Nephron (organoid): Measurements from ENCODE around the gene CLDN2.

Experiments used
- H3K27ac Mint-ChIP-seq, 3 experiments: 2 replicates each; pipeline ENCODE4 v1.8.0; 2020; ENCODE audit warnings: mixed read lengths in 3 of 3, mild to moderate bottlenecking in 2 of 3, moderate library complexity in 1 of 3
- H3K27me3 Mint-ChIP-seq: 2 replicates; pipeline ENCODE4 v1.8.0; 2021; ENCODE audit warnings: low read depth, mild to moderate bottlenecking, moderate library complexity, mixed read lengths
- H3K36me3 Mint-ChIP-seq: 2 replicates; pipeline ENCODE4 v1.8.0; 2020; ENCODE audit warnings: low read depth, mixed read lengths
- H3K4me1 Mint-ChIP-seq: 2 replicates; pipeline ENCODE4 v1.8.0; 2020; ENCODE audit warnings: mixed read lengths
- H3K4me3 Mint-ChIP-seq, 3 experiments: 2 replicates each; pipeline ENCODE4 v1.8.0; 2020; ENCODE audit warnings: mild to moderate bottlenecking in 3 of 3, mixed read lengths in 3 of 3, moderate library complexity in 2 of 3
- H3K9me3 Mint-ChIP-seq: 2 replicates; pipeline ENCODE4 v1.8.0; 2020; ENCODE audit warnings: mixed read lengths
- TF ChIP-seq, protein P1 (sequence below), 3 experiments: fragments of 200-600 bp; sonication (generic); IDR thresholded peaks; one replicate each; pipeline ENCODE4 v1.5.0; 2021; ENCODE audit warnings: antibody characterized with exemption in 3 of 3; ENCODE audit not compliant: unreplicated experiment in 3 of 3

Gene CLDN2

DNA sequence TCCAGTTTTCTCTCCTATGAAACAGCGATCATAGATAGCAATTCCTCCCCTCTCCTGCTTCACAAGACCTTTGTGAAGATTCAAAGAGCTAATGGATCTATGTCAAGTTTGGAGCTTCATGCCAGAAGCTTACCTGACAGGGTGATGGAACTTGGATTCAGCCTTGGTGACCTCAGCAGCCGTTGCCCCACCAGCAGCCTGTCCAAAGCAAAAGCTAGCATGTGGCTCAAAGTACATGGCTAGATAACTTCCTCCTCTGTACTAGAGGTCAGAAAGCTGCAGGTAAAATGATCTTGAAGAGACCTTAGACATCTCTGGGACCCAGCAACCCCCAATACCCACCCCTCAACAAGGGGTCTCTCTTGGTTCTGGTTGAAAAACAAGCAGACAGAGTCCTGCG, 18.9 kb upstream of the CLDN2 start:
- Mint-ChIP-seq H3K36me3 (no peaks in the 10 kb centered on the region), H3K27me3 (peaks cover 6% of the 10 kb centered on the region), H3K4me3 (no peak overlapping the region), H3K27ac (no peak overlapping the region), H3K9me3 (peaks cover under 1% of the 10 kb centered on the region), H3K4me1 (peaks cover 29% of the 10 kb centered on the region)
- TF ChIP-seq, protein P1, sequence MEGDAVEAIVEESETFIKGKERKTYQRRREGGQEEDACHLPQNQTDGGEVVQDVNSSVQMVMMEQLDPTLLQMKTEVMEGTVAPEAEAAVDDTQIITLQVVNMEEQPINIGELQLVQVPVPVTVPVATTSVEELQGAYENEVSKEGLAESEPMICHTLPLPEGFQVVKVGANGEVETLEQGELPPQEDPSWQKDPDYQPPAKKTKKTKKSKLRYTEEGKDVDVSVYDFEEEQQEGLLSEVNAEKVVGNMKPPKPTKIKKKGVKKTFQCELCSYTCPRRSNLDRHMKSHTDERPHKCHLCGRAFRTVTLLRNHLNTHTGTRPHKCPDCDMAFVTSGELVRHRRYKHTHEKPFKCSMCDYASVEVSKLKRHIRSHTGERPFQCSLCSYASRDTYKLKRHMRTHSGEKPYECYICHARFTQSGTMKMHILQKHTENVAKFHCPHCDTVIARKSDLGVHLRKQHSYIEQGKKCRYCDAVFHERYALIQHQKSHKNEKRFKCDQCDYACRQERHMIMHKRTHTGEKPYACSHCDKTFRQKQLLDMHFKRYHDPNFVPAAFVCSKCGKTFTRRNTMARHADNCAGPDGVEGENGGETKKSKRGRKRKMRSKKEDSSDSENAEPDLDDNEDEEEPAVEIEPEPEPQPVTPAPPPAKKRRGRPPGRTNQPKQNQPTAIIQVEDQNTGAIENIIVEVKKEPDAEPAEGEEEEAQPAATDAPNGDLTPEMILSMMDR (IDR thresholded peaks at IDR 0.05; ENCODE audit: unreplicated experiment in 3 of 3) = no peak

DNA sequence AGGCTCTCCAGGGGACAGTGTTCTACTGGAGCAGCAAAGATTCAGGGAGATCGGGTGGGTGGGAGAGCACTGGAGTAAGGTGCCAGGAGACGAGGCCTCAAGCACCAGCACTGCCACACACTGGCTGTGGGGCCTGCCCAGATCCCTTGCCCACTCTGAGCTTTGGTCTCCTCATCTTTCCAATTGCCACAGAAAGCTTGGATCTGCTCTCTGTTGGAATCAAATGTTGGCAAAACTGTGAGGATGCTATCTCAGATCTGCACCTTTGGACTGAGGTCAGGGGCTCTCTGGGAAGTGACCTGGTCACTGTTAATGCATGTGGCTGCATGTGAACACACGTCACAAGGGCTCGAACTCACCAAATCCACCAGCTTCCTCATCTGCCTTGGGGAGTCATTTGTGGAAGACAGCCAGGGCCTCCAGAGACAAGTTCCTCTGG, 18.4 kb upstream of the CLDN2 start:
- Mint-ChIP-seq H3K4me1 (peaks cover 33% of the 10 kb centered on the region), H3K27ac (no peak overlapping the region)

DNA sequence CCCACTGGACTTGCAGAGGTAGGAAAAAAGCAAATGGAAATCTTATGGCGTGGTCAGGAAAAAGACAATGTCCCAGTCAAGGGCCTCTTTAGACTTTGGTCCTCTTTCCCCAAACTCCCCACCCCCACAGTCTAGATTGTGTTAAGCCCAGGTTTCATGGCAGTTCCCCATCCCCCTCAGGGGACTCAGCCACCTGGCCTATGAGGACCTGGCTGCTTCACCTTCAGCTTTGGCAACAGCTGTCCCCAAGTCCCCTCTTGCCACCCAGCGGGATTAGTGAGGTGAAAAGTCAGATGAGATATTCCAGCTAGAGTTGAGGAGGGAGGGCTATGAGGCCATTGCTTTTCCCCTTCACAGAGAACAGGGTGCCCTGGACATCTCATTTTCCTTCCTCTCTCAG, 17.5 kb upstream of the CLDN2 start:
- H3K9me3 Mint-ChIP-seq = no peaks in the 10 kb centered on the region

More for the DNA sequence above, 18.4 kb upstream of the CLDN2 start:
- Mint-ChIP-seq H3K27me3 (peaks cover 6% of the 10 kb centered on the region), H3K36me3 (no peaks in the 10 kb centered on the region), H3K4me3 (no peak overlapping the region), H3K9me3 (no peaks in the 10 kb centered on the region)
- TF ChIP-seq, protein P1 (IDR thresholded peaks at IDR 0.05; ENCODE audit: unreplicated experiment in 3 of 3) = no peak

DNA sequence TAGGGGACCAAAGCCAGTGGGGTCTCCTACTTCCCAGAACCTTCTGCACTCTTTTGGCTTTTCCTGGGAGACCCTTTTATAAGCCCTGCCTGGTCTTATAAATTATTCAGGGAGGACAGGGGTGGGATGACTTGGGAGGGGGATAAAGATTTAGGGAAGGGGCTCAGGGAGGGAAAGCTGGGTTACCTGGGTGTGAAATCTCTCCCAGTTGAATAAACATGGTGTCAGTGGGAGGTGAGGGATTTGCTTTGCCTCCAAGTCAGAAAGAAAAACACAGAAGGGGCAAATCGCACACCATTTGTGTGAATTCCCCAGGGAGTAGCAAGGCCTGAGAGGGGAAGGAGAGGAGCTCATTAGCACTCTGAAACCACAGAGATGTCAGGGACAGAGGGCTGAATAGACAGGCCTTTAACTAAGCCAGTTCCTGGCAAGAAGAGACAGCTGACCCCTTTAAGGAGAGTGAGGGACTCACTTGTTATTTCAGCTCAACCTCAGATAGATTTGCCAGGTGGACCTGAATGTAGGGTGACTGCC, 16.8 kb upstream of the CLDN2 start, which contains the start of gene RIPPLY1:
TSS of gene RIPPLY1 (minus strand) at position 51 of the 534 bp plus-strand sequence. CDS start 54 bp downstream, outside the sequence.
- H3K36me3 Mint-ChIP-seq = no peaks in the 10 kb centered on the region
- TF ChIP-seq, protein P1 (IDR thresholded peaks at IDR 0.05; ENCODE audit: unreplicated experiment in 3 of 3) = no peak
- peaks cover 6% of the 10 kb centered on the region for H3K27me3 Mint-ChIP-seq
- H3K9me3 Mint-ChIP-seq = no peaks in the 10 kb centered on the region
- peak within 1 kb of the TSS; percentile 32 to 76 (median 47) for H3K27ac Mint-ChIP-seq
- H3K4me3 Mint-ChIP-seq = no peak within 1 kb of the TSS
- H3K4me1 Mint-ChIP-seq = peaks cover 44% of the 10 kb centered on the region

More for the DNA sequence above, 17.5 kb upstream of the CLDN2 start:
- Mint-ChIP-seq H3K27ac (peak overlapping the region in 1 of 3 experiments; percentile 76), H3K4me3 (no peak overlapping the region), H3K27me3 (peaks cover 6% of the 10 kb centered on the region), H3K36me3 (no peaks in the 10 kb centered on the region), H3K4me1 (peaks cover 38% of the 10 kb centered on the region)
- TF ChIP-seq, protein P1 (IDR thresholded peaks at IDR 0.05; ENCODE audit: unreplicated experiment in 3 of 3) = no peak

DNA sequence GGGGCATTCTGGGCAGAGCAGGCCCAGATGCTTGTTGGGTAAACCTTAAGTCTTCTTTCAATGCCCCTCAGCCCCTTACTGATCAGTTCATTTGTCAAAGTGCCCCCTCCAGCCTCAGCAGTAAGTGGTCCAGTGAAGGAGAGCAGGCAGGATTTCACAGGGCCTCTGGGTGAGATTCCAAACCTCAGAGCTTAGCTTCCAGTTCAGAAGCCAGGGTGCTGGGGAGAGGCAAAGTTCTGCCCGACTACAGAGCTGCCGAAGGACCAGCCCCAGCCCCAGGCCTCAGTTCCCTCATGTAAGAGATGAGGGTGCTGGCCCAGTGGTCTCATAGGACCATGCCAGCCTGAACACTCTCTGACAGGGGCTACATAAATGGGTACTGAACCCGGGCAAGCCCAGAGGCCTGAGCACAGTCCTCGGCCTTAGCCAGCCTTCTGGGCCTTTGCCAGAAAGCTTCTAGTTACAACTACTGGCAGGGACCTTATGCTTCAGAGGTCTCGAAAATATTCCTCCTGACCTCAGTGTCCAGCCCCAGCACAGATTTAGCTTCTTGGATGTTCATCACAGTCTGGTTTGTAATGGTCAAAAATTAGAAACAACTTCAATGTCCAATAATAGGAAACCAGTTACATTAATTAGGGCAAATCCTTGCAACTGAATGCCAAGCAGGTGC, 16.2 kb upstream of the CLDN2 start:
- Mint-ChIP-seq H3K36me3 (no peaks in the 10 kb centered on the region), H3K27me3 (peaks cover 6% of the 10 kb centered on the region), H3K9me3 (peaks cover 3% of the 10 kb centered on the region), H3K4me1 (peaks cover 43% of the 10 kb centered on the region), H3K27ac (peak overlapping the region; percentile 47 to 76 (median 64)), H3K4me3 (no peak overlapping the region)
- TF ChIP-seq, protein P1 (IDR thresholded peaks at IDR 0.05; ENCODE audit: unreplicated experiment in 3 of 3) = no peak
